WTC11 (cell line): Measurements from ENCODE around the gene PITPNM1. TPM values are rescaled to one million over a fixed set of nuclear protein-coding genes. Genes with fewer than 3 reads are reported as not detected.

Source experiments
- ATAC-seq: fragments of 200-7000 bp; cut with Tn5 transposase; 2 replicates; pipeline ENCODE4 v1.10.0; 2021; ENCODE audit warnings: mild to moderate bottlenecking, moderate library complexity
- CTCF ChIA-PET: fragments of 300-600 bp; sonication (Branson Sonifier 250); formaldehyde crosslinking; loops from one replicate; lab custom pipeline; 2021; ENCODE audit warnings: antibody characterized with exemption; lab: Charles Lee
- POLR2A ChIA-PET: fragments of 350-600 bp; sonication (Branson Sonifier 250); formaldehyde crosslinking; loops from one replicate; lab custom pipeline; 2021; ENCODE audit warnings: antibody characterized with exemption; lab: Charles Lee
- DNase-seq: peaks from one replicate; pipeline ENCODE4 v3.0.0; 2021; ENCODE audit warnings: low spot score
- H3K27ac Mint-ChIP-seq: 2 replicates; pipeline ENCODE4 v1.8.0; 2021; ENCODE audit warnings: mixed read lengths
- H3K27me3 Mint-ChIP-seq: 2 replicates; pipeline ENCODE4 v1.8.0; 2021; ENCODE audit warnings: low read depth, mild to moderate bottlenecking, moderate library complexity, mixed read lengths
- H3K36me3 Mint-ChIP-seq: 2 replicates; pipeline ENCODE4 v1.8.0; 2021; ENCODE audit warnings: mixed read lengths
- H3K4me1 Mint-ChIP-seq: 2 replicates; pipeline ENCODE4 v1.8.0; 2022; ENCODE audit warnings: mixed read lengths
- H3K4me3 Mint-ChIP-seq: 2 replicates; pipeline ENCODE4 v1.8.0; 2021; ENCODE audit warnings: mild to moderate bottlenecking, moderate library complexity, mixed read lengths
- H3K9me3 Mint-ChIP-seq: 2 replicates; pipeline ENCODE4 v1.8.0; 2021; ENCODE audit warnings: mixed read lengths
- CBFB ChIP-seq: sonication (generic); formaldehyde crosslinking; IDR thresholded peaks from 2 replicates; pipeline ENCODE4 v1.8.1; 2022; ENCODE audit warnings: mild to moderate bottlenecking, low read depth, missing genetic modification reagents
- CREM ChIP-seq: sonication (generic); formaldehyde crosslinking; IDR thresholded peaks from 2 replicates; pipeline ENCODE4 v1.8.1; 2022; ENCODE audit warnings: mild to moderate bottlenecking, missing genetic modification reagents, moderate library complexity
- ETV6 ChIP-seq: sonication (generic); formaldehyde crosslinking; IDR thresholded peaks from 2 replicates; pipeline ENCODE4 v1.8.1; 2022; ENCODE audit warnings: mild to moderate bottlenecking, missing genetic modification reagents
- JAZF1 ChIP-seq: fragments of 250-450 bp; sonication (Bioruptor Pico); IDR thresholded peaks from 2 replicates; pipeline ENCODE4 v1.9.0; 2021; ENCODE audit warnings: moderate library complexity, mild to moderate bottlenecking, inconsistent platforms
- KAT7 ChIP-seq: sonication (generic); formaldehyde crosslinking; IDR thresholded peaks from 2 replicates; pipeline ENCODE4 v1.8.1; 2023; ENCODE audit warnings: missing genetic modification reagents, mild to moderate bottlenecking, borderline replicate concordance
- NFATC4 ChIP-seq: fragments of 250-450 bp; sonication (Bioruptor Pico); IDR thresholded peaks from 2 replicates; pipeline ENCODE4 v1.9.0; 2021; ENCODE audit warnings: mild to moderate bottlenecking
- NR3C1 ChIP-seq: sonication (generic); formaldehyde crosslinking; conservative IDR thresholded peaks from 2 replicates; pipeline ENCODE4 v1.8.1; 2023; ENCODE audit warnings: low read depth, mild to moderate bottlenecking, missing genetic modification reagents
- TP53 ChIP-seq: sonication (generic); formaldehyde crosslinking; IDR thresholded peaks from 2 replicates; pipeline ENCODE4 v1.8.1; 2023; ENCODE audit warnings: mild to moderate bottlenecking, missing genetic modification reagents
- ZNF121 ChIP-seq: sonication (generic); formaldehyde crosslinking; IDR thresholded peaks from 2 replicates; pipeline ENCODE4 v1.8.0; 2023; ENCODE audit warnings: missing genetic modification reagents
- ZNF219 ChIP-seq: sonication (generic); formaldehyde crosslinking; IDR thresholded peaks from 2 replicates; pipeline ENCODE4 v1.8.0; 2023; ENCODE audit warnings: missing genetic modification reagents, mild to moderate bottlenecking, borderline replicate concordance
- ZNF416 ChIP-seq: fragments of 250-450 bp; sonication (Bioruptor Pico); IDR thresholded peaks from 2 replicates; pipeline ENCODE4 v1.9.0; 2021; ENCODE audit warnings: mild to moderate bottlenecking, inconsistent platforms
- total RNA-seq: library from RNA; stranded (reverse); gene quantifications from 3 replicates; pipeline ENCODE4 v1.2.3, GENCODE V29; 2021
- TF ChIP-seq, protein P1 (sequence below): fragments of 200-600 bp; IDR thresholded peaks from 2 replicates; pipeline ENCODE4 v1.8.0; 2022; ENCODE audit warnings: antibody characterized with exemption
- TF ChIP-seq, protein P2 (sequence below): sonication (generic); formaldehyde crosslinking; IDR thresholded peaks from 2 replicates; pipeline ENCODE4 v1.8.0; 2023; ENCODE audit warnings: missing genetic modification reagents
- TF ChIP-seq, protein P3 (sequence below): sonication (generic); formaldehyde crosslinking; conservative IDR thresholded peaks from 2 replicates; pipeline ENCODE4 v1.8.1; 2022; ENCODE audit warnings: mild to moderate bottlenecking, missing genetic modification reagents
- TF ChIP-seq, protein P4 (sequence below): sonication (generic); formaldehyde crosslinking; IDR thresholded peaks from 2 replicates; pipeline ENCODE4 v1.8.1; 2022; ENCODE audit warnings: low read depth, missing genetic modification reagents, borderline replicate concordance
- TF ChIP-seq, protein P5 (sequence below): fragments of 250-450 bp; sonication (Bioruptor Pico); IDR thresholded peaks from 2 replicates; pipeline ENCODE4 v1.9.0; 2021; ENCODE audit warnings: moderate library complexity, mild to moderate bottlenecking, inconsistent platforms, borderline replicate concordance
- TF ChIP-seq, protein P6 (sequence below): sonication (generic); formaldehyde crosslinking; IDR thresholded peaks from 2 replicates; pipeline ENCODE4 v1.8.1; 2023; ENCODE audit warnings: mild to moderate bottlenecking, missing genetic modification reagents, moderate library complexity
- TF ChIP-seq, protein P7 (sequence below): sonication (generic); formaldehyde crosslinking; IDR thresholded peaks from 2 replicates; pipeline ENCODE4 v1.8.1; 2023; ENCODE audit warnings: mild to moderate bottlenecking, missing genetic modification reagents
- TF ChIP-seq, protein P8 (sequence below): sonication (generic); formaldehyde crosslinking; IDR thresholded peaks from 2 replicates; pipeline ENCODE4 v1.8.0; 2022; ENCODE audit warnings: mild to moderate bottlenecking, missing genetic modification reagents
- TF ChIP-seq, protein P9 (sequence below): sonication (generic); formaldehyde crosslinking; IDR thresholded peaks from 2 replicates; pipeline ENCODE4 v1.8.1; 2023; ENCODE audit warnings: mild to moderate bottlenecking, missing genetic modification reagents

Gene PITPNM1
- total RNA-seq, 1 experiment from 2014 or later, result 55.4 TPM

DNA sequence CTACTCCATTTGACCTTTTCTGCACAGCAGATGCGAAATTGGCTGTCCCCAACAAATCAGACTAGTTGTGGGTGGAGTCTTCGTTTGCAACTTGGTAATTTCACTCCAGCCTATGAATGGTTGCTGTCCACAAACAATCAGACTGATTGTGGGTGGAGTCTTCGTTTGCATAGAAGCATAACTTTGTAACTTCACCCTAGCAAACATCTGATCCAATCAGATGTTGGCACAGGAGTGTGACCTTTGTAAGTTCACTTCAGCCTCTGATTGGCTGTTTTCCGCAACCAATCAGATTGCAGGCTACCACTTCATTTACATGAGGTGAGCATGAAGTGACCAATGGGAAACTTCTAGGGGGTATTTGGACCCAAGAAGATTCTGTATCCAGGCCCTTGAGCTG is 34.4 kb upstream of the PITPNM1 start:
- ChIA-PET POLR2A (no interaction called here), CTCF (interaction anchor here (0.6 kb wide), 1 partner anchor 164 kb away, joined by 4 read pairs; no protein-coding TSS in a partner anchor)
- TF ChIP-seq ZNF416 (CRISPR knock-in tag) (no peak), ZNF121 (no peak), KAT7 (CRISPR knock-in tag) (no peak), TP53 (CRISPR knock-in tag) (no peak), CREM (no peak), JAZF1 (no peak), NFATC4 (CRISPR knock-in tag) (no peak), ZNF219 (CRISPR knock-in tag) (no peak)
- TF ChIP-seq, protein P1, sequence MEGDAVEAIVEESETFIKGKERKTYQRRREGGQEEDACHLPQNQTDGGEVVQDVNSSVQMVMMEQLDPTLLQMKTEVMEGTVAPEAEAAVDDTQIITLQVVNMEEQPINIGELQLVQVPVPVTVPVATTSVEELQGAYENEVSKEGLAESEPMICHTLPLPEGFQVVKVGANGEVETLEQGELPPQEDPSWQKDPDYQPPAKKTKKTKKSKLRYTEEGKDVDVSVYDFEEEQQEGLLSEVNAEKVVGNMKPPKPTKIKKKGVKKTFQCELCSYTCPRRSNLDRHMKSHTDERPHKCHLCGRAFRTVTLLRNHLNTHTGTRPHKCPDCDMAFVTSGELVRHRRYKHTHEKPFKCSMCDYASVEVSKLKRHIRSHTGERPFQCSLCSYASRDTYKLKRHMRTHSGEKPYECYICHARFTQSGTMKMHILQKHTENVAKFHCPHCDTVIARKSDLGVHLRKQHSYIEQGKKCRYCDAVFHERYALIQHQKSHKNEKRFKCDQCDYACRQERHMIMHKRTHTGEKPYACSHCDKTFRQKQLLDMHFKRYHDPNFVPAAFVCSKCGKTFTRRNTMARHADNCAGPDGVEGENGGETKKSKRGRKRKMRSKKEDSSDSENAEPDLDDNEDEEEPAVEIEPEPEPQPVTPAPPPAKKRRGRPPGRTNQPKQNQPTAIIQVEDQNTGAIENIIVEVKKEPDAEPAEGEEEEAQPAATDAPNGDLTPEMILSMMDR, result no peak
- TF ChIP-seq, protein P2, sequence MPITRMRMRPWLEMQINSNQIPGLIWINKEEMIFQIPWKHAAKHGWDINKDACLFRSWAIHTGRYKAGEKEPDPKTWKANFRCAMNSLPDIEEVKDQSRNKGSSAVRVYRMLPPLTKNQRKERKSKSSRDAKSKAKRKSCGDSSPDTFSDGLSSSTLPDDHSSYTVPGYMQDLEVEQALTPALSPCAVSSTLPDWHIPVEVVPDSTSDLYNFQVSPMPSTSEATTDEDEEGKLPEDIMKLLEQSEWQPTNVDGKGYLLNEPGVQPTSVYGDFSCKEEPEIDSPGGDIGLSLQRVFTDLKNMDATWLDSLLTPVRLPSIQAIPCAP, result no peak
- TF ChIP-seq, protein P3, sequence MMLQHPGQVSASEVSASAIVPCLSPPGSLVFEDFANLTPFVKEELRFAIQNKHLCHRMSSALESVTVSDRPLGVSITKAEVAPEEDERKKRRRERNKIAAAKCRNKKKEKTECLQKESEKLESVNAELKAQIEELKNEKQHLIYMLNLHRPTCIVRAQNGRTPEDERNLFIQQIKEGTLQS, result no peak
- TF ChIP-seq, protein P4, sequence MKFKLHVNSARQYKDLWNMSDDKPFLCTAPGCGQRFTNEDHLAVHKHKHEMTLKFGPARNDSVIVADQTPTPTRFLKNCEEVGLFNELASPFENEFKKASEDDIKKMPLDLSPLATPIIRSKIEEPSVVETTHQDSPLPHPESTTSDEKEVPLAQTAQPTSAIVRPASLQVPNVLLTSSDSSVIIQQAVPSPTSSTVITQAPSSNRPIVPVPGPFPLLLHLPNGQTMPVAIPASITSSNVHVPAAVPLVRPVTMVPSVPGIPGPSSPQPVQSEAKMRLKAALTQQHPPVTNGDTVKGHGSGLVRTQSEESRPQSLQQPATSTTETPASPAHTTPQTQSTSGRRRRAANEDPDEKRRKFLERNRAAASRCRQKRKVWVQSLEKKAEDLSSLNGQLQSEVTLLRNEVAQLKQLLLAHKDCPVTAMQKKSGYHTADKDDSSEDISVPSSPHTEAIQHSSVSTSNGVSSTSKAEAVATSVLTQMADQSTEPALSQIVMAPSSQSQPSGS (CRISPR knock-in tag), result no peak
- TF ChIP-seq, protein P5, sequence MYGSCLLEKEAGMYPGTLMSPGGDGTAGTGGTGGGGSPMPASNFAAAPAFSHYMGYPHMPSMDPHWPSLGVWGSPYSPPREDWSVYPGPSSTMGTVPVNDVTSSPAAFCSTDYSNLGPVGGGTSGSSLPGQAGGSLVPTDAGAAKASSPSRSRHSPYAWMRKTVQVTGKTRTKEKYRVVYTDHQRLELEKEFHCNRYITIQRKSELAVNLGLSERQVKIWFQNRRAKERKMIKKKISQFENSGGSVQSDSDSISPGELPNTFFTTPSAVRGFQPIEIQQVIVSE (CRISPR knock-in tag), result no peak
- TF ChIP-seq, protein P6, sequence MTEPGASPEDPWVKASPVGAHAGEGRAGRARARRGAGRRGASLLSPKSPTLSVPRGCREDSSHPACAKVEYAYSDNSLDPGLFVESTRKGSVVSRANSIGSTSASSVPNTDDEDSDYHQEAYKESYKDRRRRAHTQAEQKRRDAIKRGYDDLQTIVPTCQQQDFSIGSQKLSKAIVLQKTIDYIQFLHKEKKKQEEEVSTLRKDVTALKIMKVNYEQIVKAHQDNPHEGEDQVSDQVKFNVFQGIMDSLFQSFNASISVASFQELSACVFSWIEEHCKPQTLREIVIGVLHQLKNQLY (CRISPR knock-in tag), result no peak
- TF ChIP-seq, protein P7, sequence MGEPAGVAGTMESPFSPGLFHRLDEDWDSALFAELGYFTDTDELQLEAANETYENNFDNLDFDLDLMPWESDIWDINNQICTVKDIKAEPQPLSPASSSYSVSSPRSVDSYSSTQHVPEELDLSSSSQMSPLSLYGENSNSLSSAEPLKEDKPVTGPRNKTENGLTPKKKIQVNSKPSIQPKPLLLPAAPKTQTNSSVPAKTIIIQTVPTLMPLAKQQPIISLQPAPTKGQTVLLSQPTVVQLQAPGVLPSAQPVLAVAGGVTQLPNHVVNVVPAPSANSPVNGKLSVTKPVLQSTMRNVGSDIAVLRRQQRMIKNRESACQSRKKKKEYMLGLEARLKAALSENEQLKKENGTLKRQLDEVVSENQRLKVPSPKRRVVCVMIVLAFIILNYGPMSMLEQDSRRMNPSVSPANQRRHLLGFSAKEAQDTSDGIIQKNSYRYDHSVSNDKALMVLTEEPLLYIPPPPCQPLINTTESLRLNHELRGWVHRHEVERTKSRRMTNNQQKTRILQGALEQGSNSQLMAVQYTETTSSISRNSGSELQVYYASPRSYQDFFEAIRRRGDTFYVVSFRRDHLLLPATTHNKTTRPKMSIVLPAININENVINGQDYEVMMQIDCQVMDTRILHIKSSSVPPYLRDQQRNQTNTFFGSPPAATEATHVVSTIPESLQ, result no peak
- no peak overlapping the region for H3K27ac Mint-ChIP-seq
- peaks cover 6% of the 10 kb centered on the region for H3K4me1 Mint-ChIP-seq
- H3K27me3 Mint-ChIP-seq, result peaks cover 14% of the 10 kb centered on the region
- H3K36me3 Mint-ChIP-seq, result peaks cover 7% of the 10 kb centered on the region
- peaks cover 24% of the 10 kb centered on the region for H3K9me3 Mint-ChIP-seq
- DNase-seq (no peak), ATAC-seq (no peak)
- H3K4me3 Mint-ChIP-seq, result no peak overlapping the region

DNA sequence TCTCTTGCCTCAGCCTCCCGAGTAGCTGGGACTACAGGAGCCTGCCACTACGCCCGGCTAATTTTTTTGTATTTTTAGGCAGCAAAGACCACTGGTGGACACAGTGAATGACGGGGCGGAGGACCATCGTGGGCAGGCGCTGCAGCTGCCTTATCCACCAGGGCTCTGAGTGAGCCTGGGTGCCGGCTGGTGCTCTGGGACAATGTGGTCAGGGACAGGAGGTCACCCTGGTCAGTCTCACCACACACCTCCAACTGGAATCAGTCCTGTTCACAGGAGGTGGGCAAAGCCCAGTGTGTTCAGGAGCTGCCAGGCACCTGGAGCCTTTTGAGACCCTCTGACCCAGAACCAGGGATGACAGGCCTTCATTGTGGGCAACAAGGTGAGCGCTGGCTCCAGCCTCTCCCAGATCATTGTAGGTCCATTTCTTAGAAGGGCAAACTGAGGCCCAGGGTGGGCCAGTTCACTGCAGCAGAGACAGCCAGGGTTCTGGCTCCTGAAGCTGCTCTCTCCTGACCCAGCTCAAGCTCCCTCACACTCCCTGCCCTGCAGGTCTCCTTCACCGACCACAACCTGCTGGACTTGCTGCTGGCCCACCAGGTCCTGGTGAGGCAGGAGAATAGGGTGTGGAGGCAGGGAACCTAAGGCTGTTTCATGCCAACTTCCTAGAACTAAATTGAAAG is 33.8 kb upstream of the PITPNM1 start:
- peaks cover 18% of the 10 kb centered on the region for H3K27me3 Mint-ChIP-seq
- H3K36me3 Mint-ChIP-seq, result peaks cover 11% of the 10 kb centered on the region
- H3K4me3 Mint-ChIP-seq, result no peak overlapping the region
- ChIA-PET POLR2A (no interaction called here), CTCF (interaction anchor here (0.6 kb wide), 1 partner anchor 164 kb away, joined by 4 read pairs; no protein-coding TSS in a partner anchor)
- H3K27ac Mint-ChIP-seq, result no peak overlapping the region
- peaks cover 30% of the 10 kb centered on the region for H3K9me3 Mint-ChIP-seq
- peaks cover 6% of the 10 kb centered on the region for H3K4me1 Mint-ChIP-seq
- DNase-seq, result no peak
- ATAC-seq, result no peak
- TF ChIP-seq ZNF219 (CRISPR knock-in tag) (no peak), ETV6 (CRISPR knock-in tag) (no peak), NR3C1 (CRISPR knock-in tag) (no peak), CBFB (CRISPR knock-in tag) (no peak)
- TF ChIP-seq, protein P6 (CRISPR knock-in tag), result no peak
- TF ChIP-seq, protein P8, sequence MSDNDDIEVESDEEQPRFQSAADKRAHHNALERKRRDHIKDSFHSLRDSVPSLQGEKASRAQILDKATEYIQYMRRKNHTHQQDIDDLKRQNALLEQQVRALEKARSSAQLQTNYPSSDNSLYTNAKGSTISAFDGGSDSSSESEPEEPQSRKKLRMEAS (CRISPR knock-in tag), result no peak
- TF ChIP-seq, protein P9, sequence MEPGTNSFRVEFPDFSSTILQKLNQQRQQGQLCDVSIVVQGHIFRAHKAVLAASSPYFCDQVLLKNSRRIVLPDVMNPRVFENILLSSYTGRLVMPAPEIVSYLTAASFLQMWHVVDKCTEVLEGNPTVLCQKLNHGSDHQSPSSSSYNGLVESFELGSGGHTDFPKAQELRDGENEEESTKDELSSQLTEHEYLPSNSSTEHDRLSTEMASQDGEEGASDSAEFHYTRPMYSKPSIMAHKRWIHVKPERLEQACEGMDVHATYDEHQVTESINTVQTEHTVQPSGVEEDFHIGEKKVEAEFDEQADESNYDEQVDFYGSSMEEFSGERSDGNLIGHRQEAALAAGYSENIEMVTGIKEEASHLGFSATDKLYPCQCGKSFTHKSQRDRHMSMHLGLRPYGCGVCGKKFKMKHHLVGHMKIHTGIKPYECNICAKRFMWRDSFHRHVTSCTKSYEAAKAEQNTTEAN, result no peak
